HepG2 (cell line): ENCODE results near the gene UBE2Q1. TPM values are rescaled to one million over a fixed set of nuclear protein-coding genes. Genes with fewer than 3 reads are reported as not detected.
A peak's percentile ranks its signal among the peaks of the same experiment; 100 is the strongest.

Experiments
- ARID5B ChIP-seq: IDR thresholded peaks from 2 replicates; pipeline ENCODE4 v1.4.0; 2020; ENCODE audit warnings: mild to moderate bottlenecking, missing genetic modification reagents
- ATF5 ChIP-seq: sonication (generic); formaldehyde crosslinking; IDR thresholded peaks from 2 replicates; pipeline ENCODE4 v1.4.0; 2020; ENCODE audit warnings: mild to moderate bottlenecking, low read depth, missing genetic modification reagents
- FOXP4 ChIP-seq: sonication (generic); formaldehyde crosslinking; IDR thresholded peaks from 2 replicates; pipeline ENCODE4 v1.4.0; 2020; ENCODE audit warnings: missing genetic modification reagents
- HNRNPUL1 ChIP-seq: fragments of 200-400 bp; formaldehyde crosslinking; IDR thresholded peaks from 2 replicates; pipeline ENCODE4 v1.6.1; 2017; ENCODE audit warnings: low read depth, mild to moderate bottlenecking, low read length, moderate library complexity
- MYPOP ChIP-seq: sonication (generic); formaldehyde crosslinking; IDR thresholded peaks from 2 replicates; pipeline ENCODE4 v1.8.1; 2023; ENCODE audit warnings: mild to moderate bottlenecking, moderate library complexity, missing genetic modification reagents
- NFE2L1 ChIP-seq: sonication (generic); formaldehyde crosslinking; IDR thresholded peaks from 2 replicates; pipeline ENCODE4 v1.4.0; 2020; ENCODE audit warnings: missing genetic modification reagents, mild to moderate bottlenecking, borderline replicate concordance
- TRAFD1 ChIP-seq: sonication (generic); formaldehyde crosslinking; IDR thresholded peaks from 2 replicates; pipeline ENCODE4 v1.5.1; 2020; ENCODE audit warnings: missing genetic modification reagents, mild to moderate bottlenecking, borderline replicate concordance
- ZMAT3 ChIP-seq: sonication (generic); formaldehyde crosslinking; conservative IDR thresholded peaks from 2 replicates; pipeline ENCODE4 v1.7.0; 2021; ENCODE audit warnings: missing genetic modification reagents
- ZNF121 ChIP-seq: sonication (generic); formaldehyde crosslinking; IDR thresholded peaks from 2 replicates; pipeline ENCODE4 v1.5.0; 2020; ENCODE audit warnings: mild to moderate bottlenecking, missing genetic modification reagents
- ZNF225 ChIP-seq: sonication (generic); formaldehyde crosslinking; IDR thresholded peaks from 2 replicates; pipeline ENCODE4 v1.4.0; 2020; ENCODE audit warnings: mild to moderate bottlenecking, missing genetic modification reagents
- ZNF503 ChIP-seq: sonication (generic); formaldehyde crosslinking; IDR thresholded peaks from 2 replicates; pipeline ENCODE4 v1.4.0; 2020; ENCODE audit warnings: missing genetic modification reagents
- ZNF724P ChIP-seq: sonication (generic); formaldehyde crosslinking; IDR thresholded peaks from 2 replicates; pipeline ENCODE4 v1.8.0; 2022; ENCODE audit warnings: missing genetic modification reagents, borderline replicate concordance
- ZNF850 ChIP-seq: sonication (generic); formaldehyde crosslinking; conservative IDR thresholded peaks from 2 replicates; pipeline ENCODE4 v1.9.0; 2021; ENCODE audit warnings: mild to moderate bottlenecking, missing genetic modification reagents
- ZSCAN21 ChIP-seq: sonication (generic); formaldehyde crosslinking; IDR thresholded peaks from 2 replicates; pipeline ENCODE4 v1.8.0; 2022; ENCODE audit warnings: mild to moderate bottlenecking, missing genetic modification reagents, moderate library complexity, borderline replicate concordance
- polyA plus RNA-seq, 8 experiments: library from polyadenylated mRNA; depleted of rRNA in 3 of 8; stranded (reverse) in 7 of 8; unstranded in 1 of 8; fragments of >200 nt; fragmentation: Illumina TruSeq in 4 of 8; extraction: Trizol in 4 of 8; gene quantifications; 2 replicates each; pipeline versions ENCODE4 v1.2.1 to v1.2.3, GENCODE V29; 2011 to 2016; ENCODE audit warnings: low read depth in 4 of 8, missing spikeins in 1 of 8, mixed read lengths in 1 of 8; ENCODE audit not compliant: insufficient read depth in 1 of 8
- total RNA-seq, 5 experiments: library from RNA; depleted of rRNA; stranded (reverse); fragments of >200 nt; fragmentation: Illumina TruSeq; extraction: Trizol; gene quantifications; 2 replicates each; pipeline ENCODE4 v1.2.3, GENCODE V29; 2016; ENCODE audit warnings: low read depth in 1 of 5

UBE2Q1 gene
- total and polyA plus RNA-seq, 2 of the 13 experiments (the other 11 are each of a cell fraction or from before 2014, with no cell fraction given), result 11.7 to 41.7 TPM

GRCh38 chr1:154558720-154559465 is 431 bp upstream of the UBE2Q1 start (continued):
- no peak for TF ChIP-seq TRAFD1
- TF ChIP-seq MYPOP (CRISPR knock-in tag), result peak; percentile 97
- TF ChIP-seq ZNF121, result peak; percentile 66
- peak; percentile 72 for TF ChIP-seq ARID5B (CRISPR knock-in tag)
- peak; percentile 67; the same call in 1 of the 2 replicates for TF ChIP-seq NFE2L1 (CRISPR knock-in tag)
- peak; percentile 98 for TF ChIP-seq ZNF225 (CRISPR knock-in tag)
- 0 out of 2 replicates have a peak, but pooled peaks have one; percentile 58 for TF ChIP-seq ZNF850 (CRISPR knock-in tag)
- peak; percentile 69; the same call in 1 of the 2 replicates for TF ChIP-seq ZNF503 (CRISPR knock-in tag)
- TF ChIP-seq ZSCAN21 (CRISPR knock-in tag), result peak; percentile 97
- peak; percentile 99 for TF ChIP-seq ZMAT3 (CRISPR knock-in tag)
- TF ChIP-seq FOXP4, result peak; percentile 83
- TF ChIP-seq HNRNPUL1, result 0 out of 2 replicates have a peak, but pooled peaks have one; percentile 46
- peak; percentile 94; the same call in 1 of the 2 replicates for TF ChIP-seq ATF5 (CRISPR knock-in tag)
- peak; percentile 95 for TF ChIP-seq ZNF724P (CRISPR knock-in tag)
